ENCODE measurements around the gene SMIM29.
A peak's percentile ranks its signal among the peaks of the same experiment; 100 is the strongest.

Gene SMIM29

DNA sequence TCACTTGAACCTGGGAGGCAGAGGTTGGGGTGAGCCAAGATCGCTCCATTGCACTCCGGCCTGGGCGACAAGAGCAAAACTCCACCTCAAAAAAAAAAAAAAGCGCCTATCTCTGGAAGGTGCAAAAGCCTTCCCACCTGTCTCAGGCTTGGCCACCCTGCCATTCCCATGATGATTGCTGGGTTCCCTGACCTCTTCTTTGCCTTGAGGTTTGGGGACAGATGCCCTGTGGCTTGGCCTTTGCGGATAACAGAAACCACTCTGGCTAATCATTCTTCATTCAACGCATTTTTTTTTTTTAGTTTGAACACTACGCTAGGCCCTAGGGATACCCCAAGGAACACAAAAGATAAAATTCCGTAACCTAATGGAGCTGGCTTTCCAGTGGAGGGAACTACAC, 18.9 kb downstream of the SMIM29 start:
- TF ChIP-seq, protein P1, sequence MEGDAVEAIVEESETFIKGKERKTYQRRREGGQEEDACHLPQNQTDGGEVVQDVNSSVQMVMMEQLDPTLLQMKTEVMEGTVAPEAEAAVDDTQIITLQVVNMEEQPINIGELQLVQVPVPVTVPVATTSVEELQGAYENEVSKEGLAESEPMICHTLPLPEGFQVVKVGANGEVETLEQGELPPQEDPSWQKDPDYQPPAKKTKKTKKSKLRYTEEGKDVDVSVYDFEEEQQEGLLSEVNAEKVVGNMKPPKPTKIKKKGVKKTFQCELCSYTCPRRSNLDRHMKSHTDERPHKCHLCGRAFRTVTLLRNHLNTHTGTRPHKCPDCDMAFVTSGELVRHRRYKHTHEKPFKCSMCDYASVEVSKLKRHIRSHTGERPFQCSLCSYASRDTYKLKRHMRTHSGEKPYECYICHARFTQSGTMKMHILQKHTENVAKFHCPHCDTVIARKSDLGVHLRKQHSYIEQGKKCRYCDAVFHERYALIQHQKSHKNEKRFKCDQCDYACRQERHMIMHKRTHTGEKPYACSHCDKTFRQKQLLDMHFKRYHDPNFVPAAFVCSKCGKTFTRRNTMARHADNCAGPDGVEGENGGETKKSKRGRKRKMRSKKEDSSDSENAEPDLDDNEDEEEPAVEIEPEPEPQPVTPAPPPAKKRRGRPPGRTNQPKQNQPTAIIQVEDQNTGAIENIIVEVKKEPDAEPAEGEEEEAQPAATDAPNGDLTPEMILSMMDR (IDR thresholded peaks at IDR 0.05; ENCODE audit: low read depth, low read length, missing control alignments), result no peak
- no peak for DNase-seq (ENCODE audit: extremely low read depth, low read depth)
- no peak overlapping the region for H3K4me3 ChIP-seq (replicated peaks; ENCODE audit: low read depth, low read length)

DNA sequence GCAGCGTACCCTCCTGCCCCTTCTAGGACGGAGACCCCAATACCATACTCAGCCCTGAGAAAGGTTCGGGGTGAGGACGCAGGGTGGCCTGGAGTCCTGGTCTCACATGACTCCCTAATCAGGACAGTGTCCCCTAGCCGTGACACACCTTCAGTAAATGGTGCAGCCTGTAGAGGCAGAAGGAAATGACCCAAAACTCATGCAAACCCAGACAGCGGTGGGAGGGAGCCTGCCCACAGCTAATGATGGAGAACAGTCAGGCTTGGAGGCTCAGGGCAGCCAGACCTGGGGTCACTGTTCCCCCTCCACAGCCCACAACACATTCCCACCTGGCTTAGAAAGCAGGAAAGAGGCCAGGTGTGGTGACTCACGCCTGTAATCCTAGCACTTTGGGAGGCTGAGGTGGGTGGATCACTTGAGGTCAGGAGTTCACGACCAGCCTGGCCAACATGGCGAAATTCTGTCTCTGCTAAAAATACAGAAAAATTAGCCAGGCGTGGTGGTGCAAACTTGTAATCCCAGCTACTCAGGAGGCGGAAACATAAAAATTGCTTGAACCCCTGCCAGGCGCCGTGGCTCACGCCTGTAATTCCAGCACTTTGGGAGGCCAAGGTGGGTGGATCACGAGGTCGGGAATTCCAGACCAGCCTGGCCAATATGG, 20.9 kb downstream of the SMIM29 start:
- DNase-seq (ENCODE audit: extremely low read depth, low read depth), result no peak
- no peak overlapping the region for H3K4me3 ChIP-seq (replicated peaks; ENCODE audit: low read depth, low read length)
- TF ChIP-seq, protein P1 (IDR thresholded peaks at IDR 0.05; ENCODE audit: low read depth, low read length, missing control alignments), result no peak

DNA sequence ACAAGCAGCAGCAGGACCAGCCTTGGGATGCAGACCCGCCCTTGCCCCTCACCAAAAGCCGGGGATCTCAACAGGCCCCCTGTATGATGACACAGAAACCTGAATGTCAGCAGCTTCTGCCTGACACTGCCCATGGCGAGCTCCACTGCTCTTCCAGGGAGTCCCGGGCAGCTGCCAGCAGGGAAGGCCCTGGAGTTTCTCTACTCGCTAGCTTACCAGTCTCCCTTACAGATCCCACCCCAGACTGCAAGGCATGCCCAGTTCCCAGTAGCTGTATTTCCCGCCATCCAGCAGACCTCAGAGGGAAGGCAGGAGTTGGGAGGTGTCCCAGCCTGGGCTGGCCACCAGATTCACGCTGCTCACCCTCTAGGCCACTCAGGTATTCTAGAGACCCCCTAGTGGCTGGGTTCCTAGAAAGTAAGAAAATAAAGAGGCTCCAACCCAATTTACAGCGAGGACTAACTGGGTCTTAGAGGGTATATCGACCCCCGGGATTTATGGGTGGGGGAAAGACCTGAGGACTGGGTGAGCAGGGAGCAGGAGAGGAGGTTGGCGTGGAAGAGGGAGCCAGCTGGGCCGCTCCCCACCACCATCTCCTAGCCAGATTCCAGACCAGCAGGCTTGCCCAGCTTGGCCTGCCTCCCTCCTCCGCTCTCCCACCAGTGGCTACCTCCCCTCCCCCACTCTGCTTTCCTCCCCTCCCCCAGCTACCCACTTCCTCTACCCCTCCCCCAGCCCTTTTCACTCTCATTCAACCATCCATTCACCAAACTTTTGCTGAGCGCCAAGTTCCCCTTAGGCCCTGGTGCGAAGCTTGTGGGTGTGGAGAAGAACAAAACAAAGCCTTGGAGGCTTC, 21.8 kb downstream of the SMIM29 start:
- no peak overlapping the region for H3K4me3 ChIP-seq (replicated peaks; ENCODE audit: low read depth, low read length)
- TF ChIP-seq, protein P1 (IDR thresholded peaks at IDR 0.05; ENCODE audit: low read depth, low read length, missing control alignments), result no peak
- DNase-seq (ENCODE audit: extremely low read depth, low read depth), result no peak

DNA sequence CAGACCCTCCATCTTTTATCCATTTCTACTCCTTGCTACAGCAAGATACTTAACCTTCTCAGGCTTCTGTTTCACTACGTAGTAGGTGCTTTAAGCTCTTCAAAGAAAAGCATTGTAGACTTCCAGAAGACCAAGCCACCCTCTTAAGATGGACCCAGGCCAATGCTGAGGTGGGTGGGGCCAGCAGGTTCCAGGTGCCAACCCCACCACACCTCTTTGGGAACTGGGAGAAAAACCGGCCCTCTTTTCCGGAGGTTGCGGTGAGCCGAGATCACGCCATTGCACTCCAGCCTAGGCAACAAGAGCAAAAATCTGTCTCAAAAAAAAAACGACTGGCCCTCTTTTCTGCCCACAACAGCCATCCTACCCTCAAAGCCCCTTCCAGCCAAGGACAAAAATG, 22.7 kb downstream of the SMIM29 start:
- H3K4me3 ChIP-seq (replicated peaks; ENCODE audit: low read depth, low read length), result no peak overlapping the region
- TF ChIP-seq, protein P1 (IDR thresholded peaks at IDR 0.05; ENCODE audit: low read depth, low read length, missing control alignments), result no peak
- DNase-seq (ENCODE audit: extremely low read depth, low read depth), result no peak

DNA sequence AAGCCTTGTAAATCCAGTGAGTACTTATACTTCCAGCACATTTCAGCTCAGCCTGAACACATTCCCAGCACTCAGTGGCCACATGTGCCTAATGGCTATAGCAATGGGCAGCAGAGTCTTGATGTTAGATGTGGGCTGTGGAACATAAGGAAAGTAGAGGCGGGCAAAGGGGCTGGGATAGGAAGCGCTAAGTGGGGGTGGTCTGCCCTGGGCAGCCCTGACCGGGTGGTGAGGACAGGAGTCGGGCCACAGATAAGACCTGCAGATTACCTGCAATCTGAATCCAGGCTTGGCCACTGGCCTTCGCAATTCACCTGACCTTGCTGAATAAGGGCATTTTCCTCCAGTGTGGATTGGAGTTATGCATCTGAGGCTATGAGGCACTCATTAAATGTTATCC, 23.3 kb downstream of the SMIM29 start:
- no peak overlapping the region for H3K4me3 ChIP-seq (replicated peaks; ENCODE audit: low read depth, low read length)
- DNase-seq (ENCODE audit: extremely low read depth, low read depth), result no peak
- TF ChIP-seq, protein P1 (IDR thresholded peaks at IDR 0.05; ENCODE audit: low read depth, low read length, missing control alignments), result no peak

DNA sequence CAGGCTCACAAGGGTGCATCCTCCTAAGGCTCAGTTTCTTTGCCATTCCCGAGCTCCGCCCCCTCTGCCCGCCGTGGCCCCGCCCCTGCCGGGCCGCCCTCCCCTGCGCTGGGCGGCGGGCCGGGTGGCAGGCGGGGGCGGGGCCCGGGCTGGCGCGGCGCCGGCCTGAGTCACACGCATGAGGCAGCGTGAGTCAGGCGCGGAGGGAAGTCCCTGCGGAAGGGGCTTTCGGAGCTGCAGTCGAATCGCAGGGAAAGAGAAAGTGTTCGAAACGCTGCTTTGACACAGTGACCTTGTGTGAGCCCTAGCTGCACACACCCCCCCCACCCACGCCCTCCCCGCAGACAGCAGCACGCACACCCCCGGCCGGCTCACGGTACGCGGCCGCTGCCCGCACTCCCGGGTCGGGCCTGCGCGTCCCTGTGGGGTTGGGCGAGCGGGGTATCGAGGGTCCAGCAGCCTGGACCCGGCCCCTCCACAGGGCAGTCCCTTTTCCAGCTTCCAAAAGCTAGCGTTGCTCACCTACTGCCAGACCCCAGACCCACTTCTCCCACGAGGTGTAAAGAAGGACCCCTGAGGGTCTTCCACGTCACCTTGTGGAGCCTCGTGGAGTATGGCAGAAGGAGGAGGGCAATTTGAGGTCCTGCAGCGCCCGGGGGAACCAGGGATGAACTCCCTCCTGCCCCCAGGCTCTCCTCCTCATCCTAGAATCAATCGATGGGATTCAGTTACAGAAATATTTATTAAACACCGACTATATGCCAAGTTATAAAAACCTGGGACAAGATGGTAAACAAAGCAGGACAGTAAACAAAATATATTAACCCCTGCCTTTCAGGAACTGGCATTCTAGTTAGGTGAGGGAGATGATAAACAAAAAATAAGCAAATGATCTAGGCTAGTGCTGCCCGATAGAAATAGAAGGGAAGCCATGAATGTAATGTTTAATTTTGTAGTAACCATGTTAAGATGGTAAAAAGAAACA, 24.6 kb downstream of the SMIM29 start:
- DNase-seq (ENCODE audit: extremely low read depth, low read depth), result peak; percentile 86
- H3K4me3 ChIP-seq (replicated peaks; ENCODE audit: low read depth, low read length), result peak overlapping the region; percentile 48
- TF ChIP-seq, protein P1 (IDR thresholded peaks at IDR 0.05; ENCODE audit: low read depth, low read length, missing control alignments), result no peak

Data from HFF-Myc (cell line).